Fibroblast of the aortic adventitia (primary cell): Measurements from ENCODE around the gene BMAL1. TPM values are rescaled to one million over a fixed set of nuclear protein-coding genes. Genes with fewer than 3 reads are reported as not detected.
"Not testable (repeated sequence)": the region's sequence is repeated elsewhere in the genome, so short reads cannot be mapped to it uniquely, and the experiment has no call there.

ENCODE experiments used
- DNase-seq: peaks from one replicate; pipeline ENCODE4 v3.0.0-alpha.2; 2010; ENCODE audit warnings: low read depth
- H3K4me3 ChIP-seq: 2 replicates; pipeline ENCODE4 v1.5.1; 2011; ENCODE audit warnings: low read depth, mild to moderate bottlenecking, control low read depth, low read length, moderate library complexity
- total RNA-seq: library from RNA; depleted of rRNA; stranded (reverse); fragments of >200 nt; gene quantifications from 2 replicates; pipeline ENCODE4 v1.2.3, GENCODE V29; 2012; ENCODE audit warnings: low replicate concordance
- TF ChIP-seq, protein P1 (sequence below): IDR thresholded peaks from 2 replicates; pipeline ENCODE4 v1.5.1; 2011; ENCODE audit warnings: mild to moderate bottlenecking, low read length, control low read depth, inconsistent platforms; ENCODE audit not compliant: insufficient read depth

BMAL1 gene
- total RNA-seq, 1 donor, result 5.5 TPM

DNA sequence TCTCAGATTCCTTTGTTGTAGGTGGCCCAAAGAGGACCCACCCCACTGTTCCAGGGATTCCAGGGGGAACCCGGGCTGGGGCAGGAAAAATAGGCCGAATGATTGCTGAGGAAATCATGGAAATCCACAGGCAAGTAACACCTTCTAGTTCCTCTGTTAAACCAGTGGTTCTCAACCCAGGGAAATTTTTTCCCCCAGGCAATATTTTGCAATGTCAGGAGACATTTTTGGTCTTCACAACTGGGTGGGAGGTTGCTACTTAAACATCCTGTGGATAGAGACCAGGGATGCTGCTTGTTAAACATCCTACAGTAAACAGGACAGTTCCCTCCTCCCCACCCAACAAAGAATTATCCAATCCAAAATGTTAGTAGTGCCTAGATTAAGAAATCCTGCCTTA is 100.7 kb downstream of the BMAL1 start:
- DNase-seq, result no peak
- no peak overlapping the region for H3K4me3 ChIP-seq
- TF ChIP-seq, protein P1, sequence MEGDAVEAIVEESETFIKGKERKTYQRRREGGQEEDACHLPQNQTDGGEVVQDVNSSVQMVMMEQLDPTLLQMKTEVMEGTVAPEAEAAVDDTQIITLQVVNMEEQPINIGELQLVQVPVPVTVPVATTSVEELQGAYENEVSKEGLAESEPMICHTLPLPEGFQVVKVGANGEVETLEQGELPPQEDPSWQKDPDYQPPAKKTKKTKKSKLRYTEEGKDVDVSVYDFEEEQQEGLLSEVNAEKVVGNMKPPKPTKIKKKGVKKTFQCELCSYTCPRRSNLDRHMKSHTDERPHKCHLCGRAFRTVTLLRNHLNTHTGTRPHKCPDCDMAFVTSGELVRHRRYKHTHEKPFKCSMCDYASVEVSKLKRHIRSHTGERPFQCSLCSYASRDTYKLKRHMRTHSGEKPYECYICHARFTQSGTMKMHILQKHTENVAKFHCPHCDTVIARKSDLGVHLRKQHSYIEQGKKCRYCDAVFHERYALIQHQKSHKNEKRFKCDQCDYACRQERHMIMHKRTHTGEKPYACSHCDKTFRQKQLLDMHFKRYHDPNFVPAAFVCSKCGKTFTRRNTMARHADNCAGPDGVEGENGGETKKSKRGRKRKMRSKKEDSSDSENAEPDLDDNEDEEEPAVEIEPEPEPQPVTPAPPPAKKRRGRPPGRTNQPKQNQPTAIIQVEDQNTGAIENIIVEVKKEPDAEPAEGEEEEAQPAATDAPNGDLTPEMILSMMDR, result no peak

DNA sequence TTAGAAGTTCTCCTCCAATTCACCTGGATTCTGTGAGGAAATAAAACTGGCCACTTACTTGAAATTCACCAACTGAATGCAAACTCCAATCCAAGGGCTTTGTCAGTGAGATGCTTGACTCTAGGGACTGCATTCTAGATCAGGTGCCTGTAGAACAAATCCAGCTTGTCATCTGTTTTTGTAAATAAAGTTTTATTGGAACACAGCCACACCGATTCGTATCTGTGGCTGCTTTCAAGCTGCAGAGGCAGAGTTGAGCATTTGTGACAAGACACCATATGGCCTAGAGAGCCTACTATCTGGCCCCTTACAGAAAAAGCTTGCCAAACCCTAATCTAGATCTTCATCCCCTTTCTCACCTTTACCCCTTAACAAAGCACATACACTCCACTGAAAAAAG is 103.1 kb downstream of the BMAL1 start:
- TF ChIP-seq, protein P1, result no peak
- DNase-seq, result no peak
- H3K4me3 ChIP-seq, result no peak overlapping the region

DNA sequence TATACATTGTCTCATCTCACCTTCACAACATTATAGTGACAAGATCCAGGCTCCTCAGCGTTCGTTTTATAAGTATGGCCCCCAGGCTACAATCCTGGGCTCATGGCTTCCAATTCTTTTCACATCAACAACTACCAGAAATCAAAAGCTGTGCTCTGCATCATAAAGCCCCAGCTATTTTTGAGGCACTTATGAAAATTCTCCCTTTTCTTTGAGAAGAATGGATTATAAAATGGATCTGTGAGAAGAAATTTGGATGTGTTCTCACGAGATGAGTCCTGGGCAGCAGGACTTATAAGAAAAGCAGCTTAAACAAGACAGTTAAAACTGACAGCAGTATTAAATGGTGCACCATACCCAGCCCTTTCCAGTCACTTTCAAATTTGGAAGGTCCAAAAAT is 105.2 kb downstream of the BMAL1 start:
- DNase-seq, result no peak
- TF ChIP-seq, protein P1, result no peak
- no peak overlapping the region for H3K4me3 ChIP-seq

DNA sequence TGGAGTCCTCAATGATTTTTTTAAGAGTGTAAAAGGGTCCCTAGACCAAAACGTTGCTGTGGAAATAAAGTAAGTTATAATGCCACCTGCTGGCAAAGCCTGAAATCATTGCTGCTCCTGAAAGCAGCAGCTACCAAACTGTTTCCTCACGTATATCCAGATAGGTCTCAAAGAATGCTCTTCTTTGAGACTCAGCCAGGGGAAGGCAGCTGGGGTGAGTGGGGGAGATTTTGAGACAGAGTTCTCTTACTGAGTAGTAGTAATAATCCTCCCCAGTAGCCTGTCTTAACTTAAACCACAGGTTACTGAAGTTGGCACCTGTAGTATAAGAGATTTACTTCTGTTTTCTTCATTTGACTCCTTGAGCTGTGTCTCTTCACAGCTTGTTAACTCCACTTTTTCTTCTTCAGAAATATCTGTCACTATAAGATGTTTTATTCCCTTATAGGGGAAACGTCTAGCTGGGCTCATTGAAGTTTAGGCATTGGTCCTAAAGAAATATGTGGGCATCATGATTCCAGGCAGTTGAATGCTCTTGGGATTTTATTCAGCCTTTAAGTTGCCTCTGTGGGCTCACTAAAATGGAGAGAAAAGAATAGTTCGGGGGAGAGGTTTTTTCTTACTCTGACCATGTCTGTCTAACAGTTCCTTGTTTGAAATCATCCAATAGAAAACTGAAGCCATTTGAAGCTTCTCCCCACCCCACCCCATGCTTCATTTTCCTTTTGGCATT is 107.5 kb downstream of the BMAL1 start:
- TF ChIP-seq, protein P1, result peak; percentile 72
- H3K4me3 ChIP-seq, result no peak overlapping the region
- peak; percentile 65 for DNase-seq

DNA sequence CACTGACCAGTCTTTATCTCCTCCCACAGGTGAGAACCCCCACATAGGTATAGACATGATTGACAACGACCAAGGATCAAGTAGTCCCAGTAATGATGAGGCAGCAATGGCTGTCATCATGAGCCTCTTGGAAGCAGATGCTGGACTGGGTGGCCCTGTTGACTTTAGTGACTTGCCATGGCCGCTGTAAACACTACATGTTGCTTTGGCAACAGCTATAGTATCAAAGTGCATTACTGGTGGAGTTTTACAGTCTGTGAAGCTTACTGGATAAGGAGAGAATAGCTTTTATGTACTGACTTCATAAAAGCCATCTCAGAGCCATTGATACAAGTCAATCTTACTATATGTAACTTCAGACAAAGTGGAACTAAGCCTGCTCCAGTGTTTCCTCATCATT is 109.0 kb downstream of the BMAL1 start:
- TF ChIP-seq, protein P1, result no peak
- H3K4me3 ChIP-seq, result no peak overlapping the region
- DNase-seq, result no peak

DNA sequence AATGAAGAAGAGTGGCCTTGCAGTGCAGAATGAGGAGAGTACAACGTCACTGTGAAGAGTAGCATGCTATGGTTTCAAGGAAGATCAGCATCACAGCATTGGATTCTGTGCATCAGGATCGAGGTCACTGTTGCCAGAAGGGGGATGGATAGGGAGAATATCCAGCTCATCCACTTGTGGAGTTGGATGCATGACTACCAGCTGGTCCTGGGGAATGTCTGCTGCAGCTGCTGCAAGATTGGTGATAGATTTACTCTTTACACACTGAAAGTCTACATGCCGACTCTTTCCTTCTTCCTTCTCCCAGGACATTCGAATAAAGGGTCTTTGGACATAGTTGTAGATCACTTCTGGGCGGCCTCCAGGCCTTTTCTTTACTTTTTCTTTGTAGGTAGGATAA is 111.2 kb downstream of the BMAL1 start:
- TF ChIP-seq, protein P1, result no peak
- no peak overlapping the region for H3K4me3 ChIP-seq
- DNase-seq, result no peak

DNA sequence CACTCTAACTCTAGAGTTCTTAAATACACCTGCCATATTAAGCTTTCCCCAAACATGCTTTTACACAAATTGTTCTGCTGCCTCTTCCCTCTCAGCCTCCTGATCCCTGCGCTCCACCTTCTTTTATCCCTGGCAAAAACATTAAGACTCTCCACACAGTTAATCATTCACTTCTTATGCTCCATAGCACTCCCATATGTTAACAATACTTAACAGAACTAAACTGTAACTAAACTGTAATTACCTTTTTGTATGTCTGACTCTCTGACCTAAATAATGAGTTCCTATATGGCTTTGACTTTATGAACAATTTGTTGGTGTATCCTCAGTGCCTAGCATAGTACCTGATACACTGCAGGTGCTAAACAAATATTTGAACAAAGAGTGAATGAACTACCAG is 113.6 kb downstream of the BMAL1 start:
- H3K4me3 ChIP-seq, result no peak overlapping the region
- TF ChIP-seq, protein P1, result no peak
- DNase-seq, result no peak

DNA sequence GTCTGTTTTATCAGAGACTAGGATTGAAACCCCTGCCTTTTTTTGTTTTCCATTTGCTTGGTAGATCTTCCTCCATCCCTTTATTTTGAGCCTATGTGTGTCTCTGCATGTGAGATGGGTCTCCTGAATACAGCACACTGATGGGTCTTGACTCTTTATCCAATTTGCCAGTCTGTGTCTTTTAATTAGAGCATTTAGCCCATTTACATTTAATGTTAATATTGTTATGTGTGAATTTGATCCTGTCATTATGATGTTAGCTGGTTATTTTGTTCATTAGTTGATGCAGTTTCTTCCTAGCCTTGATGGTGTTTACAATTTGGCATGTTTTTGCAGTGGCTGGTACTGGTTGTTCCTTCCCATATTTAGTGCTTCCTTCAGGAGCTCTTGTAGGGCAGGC is 120.7 kb downstream of the BMAL1 start:
- H3K4me3 ChIP-seq, DNase-seq: not testable (repeated sequence)
